HEK293 (cell line): ENCODE measurements around the gene SRRM5.

Source experiments
- GLIS2 ChIP-seq: fragments of 450-650 bp; formaldehyde crosslinking; IDR thresholded peaks from 2 replicates; pipeline ENCODE4 v1.5.1; 2016; ENCODE audit warnings: missing biosample characterization, missing genetic modification characterization
- KLF1 ChIP-seq: fragments of 450-650 bp; formaldehyde crosslinking; IDR thresholded peaks from 2 replicates; pipeline ENCODE4 v1.5.1; 2016; ENCODE audit warnings: missing biosample characterization, missing genetic modification characterization
- KLF7 ChIP-seq: fragments of 450-650 bp; formaldehyde crosslinking; IDR thresholded peaks from 2 replicates; pipeline ENCODE4 v1.5.1; 2016; ENCODE audit warnings: missing biosample characterization, missing genetic modification characterization, borderline replicate concordance
- SALL2 ChIP-seq: fragments of 450-650 bp; formaldehyde crosslinking; IDR thresholded peaks from 2 replicates; pipeline ENCODE4 v1.5.0; 2017; ENCODE audit warnings: missing biosample characterization, mild to moderate bottlenecking, missing genetic modification characterization, borderline replicate concordance
- SP7 ChIP-seq: fragments of 450-650 bp; formaldehyde crosslinking; IDR thresholded peaks from 2 replicates; pipeline ENCODE4 v1.5.1; 2016; ENCODE audit warnings: missing biosample characterization, missing genetic modification characterization
- ZBTB8A ChIP-seq: fragments of 450-650 bp; formaldehyde crosslinking; IDR thresholded peaks from 2 replicates; pipeline ENCODE4 v1.5.1; 2016; ENCODE audit warnings: missing biosample characterization, missing genetic modification characterization
- ZNF133 ChIP-seq: fragments of 450-650 bp; formaldehyde crosslinking; IDR thresholded peaks from 2 replicates; pipeline ENCODE4 v1.5.1; 2016; ENCODE audit warnings: missing biosample characterization, missing genetic modification characterization
- ZNF175 ChIP-seq: fragments of 450-650 bp; formaldehyde crosslinking; IDR thresholded peaks from 2 replicates; pipeline ENCODE4 v1.5.1; 2016; ENCODE audit warnings: missing biosample characterization, missing genetic modification characterization
- ZNF223 ChIP-seq: fragments of 450-650 bp; formaldehyde crosslinking; IDR thresholded peaks from 2 replicates; pipeline ENCODE4 v1.5.1; 2016; ENCODE audit warnings: missing biosample characterization, missing genetic modification characterization
- ZNF274 ChIP-seq, 2 experiments: fragments of 200-500 bp in 1 of 2; fragments of 450-650 bp in 1 of 2; sonication (Bioruptor generic) in 1 of 2; formaldehyde crosslinking in 1 of 2; IDR thresholded peaks; 2 replicates each; pipeline versions ENCODE4 v1.5.1 to v1.6.1; 2014 to 2016; ENCODE audit warnings: borderline replicate concordance in 1 of 2, inconsistent platforms in 1 of 2, low read length in 1 of 2, missing biosample characterization in 1 of 2, missing genetic modification characterization in 1 of 2
- ZNF302 ChIP-seq: fragments of 450-650 bp; formaldehyde crosslinking; IDR thresholded peaks from 2 replicates; pipeline ENCODE4 v1.5.1; 2016; ENCODE audit warnings: missing biosample characterization, missing genetic modification characterization, low read depth
- ZNF335 ChIP-seq: fragments of 450-650 bp; formaldehyde crosslinking; conservative IDR thresholded peaks from 2 replicates; pipeline ENCODE4 v1.5.1; 2016; ENCODE audit warnings: missing biosample characterization, missing genetic modification characterization
- ZNF366 ChIP-seq: fragments of 450-650 bp; formaldehyde crosslinking; conservative IDR thresholded peaks from 2 replicates; pipeline ENCODE4 v1.5.1; 2016; ENCODE audit warnings: missing biosample characterization, missing genetic modification characterization
- ZNF404 ChIP-seq: fragments of 450-650 bp; formaldehyde crosslinking; IDR thresholded peaks from 2 replicates; pipeline ENCODE4 v1.5.1; 2017; ENCODE audit warnings: missing biosample characterization, missing genetic modification characterization
- ZNF510 ChIP-seq: fragments of 450-650 bp; formaldehyde crosslinking; IDR thresholded peaks from 2 replicates; pipeline ENCODE4 v1.5.1; 2018; ENCODE audit warnings: mild to moderate bottlenecking, missing genetic modification characterization, missing biosample characterization; ENCODE audit not compliant: insufficient replicate concordance
- ZNF555 ChIP-seq: fragments of 450-650 bp; formaldehyde crosslinking; conservative IDR thresholded peaks from 2 replicates; pipeline ENCODE4 v1.5.1; 2017; ENCODE audit warnings: missing biosample characterization, mild to moderate bottlenecking, missing genetic modification characterization, inconsistent platforms
- ZNF596 ChIP-seq: fragments of 450-650 bp; IDR thresholded peaks from 2 replicates; pipeline ENCODE4 v1.5.0; 2018; ENCODE audit warnings: missing biosample characterization, mild to moderate bottlenecking, missing genetic modification characterization, moderate library complexity
- ZNF624 ChIP-seq: fragments of 450-650 bp; formaldehyde crosslinking; IDR thresholded peaks from 2 replicates; pipeline ENCODE4 v1.5.1; 2017; ENCODE audit warnings: missing biosample characterization, missing genetic modification characterization
- ZNF658 ChIP-seq: fragments of 450-650 bp; formaldehyde crosslinking; IDR thresholded peaks from 2 replicates; pipeline ENCODE4; 2016; ENCODE audit warnings: missing biosample characterization, missing genetic modification characterization
- ZNF692 ChIP-seq: fragments of 450-650 bp; formaldehyde crosslinking; IDR thresholded peaks from 2 replicates; pipeline ENCODE4 v1.5.1; 2016; ENCODE audit warnings: missing biosample characterization, missing genetic modification characterization
- ZNF747 ChIP-seq: fragments of 450-650 bp; formaldehyde crosslinking; IDR thresholded peaks from 2 replicates; pipeline ENCODE4 v1.5.1; 2016; ENCODE audit warnings: missing biosample characterization, missing genetic modification characterization
- ZNF768 ChIP-seq: fragments of 450-650 bp; formaldehyde crosslinking; IDR thresholded peaks from 2 replicates; pipeline ENCODE4 v1.5.1; 2018; ENCODE audit warnings: missing biosample characterization, mild to moderate bottlenecking, missing genetic modification characterization
- ZSCAN16 ChIP-seq: fragments of 450-650 bp; formaldehyde crosslinking; IDR thresholded peaks from 2 replicates; pipeline ENCODE4 v1.5.1; 2016; ENCODE audit warnings: missing biosample characterization, missing genetic modification characterization
- TF ChIP-seq, protein P1 (sequence below): fragments of 450-650 bp; formaldehyde crosslinking; IDR thresholded peaks from 2 replicates; pipeline ENCODE4 v1.5.1; 2016; ENCODE audit warnings: missing biosample characterization, missing genetic modification characterization
- TF ChIP-seq, protein P2 (sequence below): fragments of 450-650 bp; formaldehyde crosslinking; conservative IDR thresholded peaks from 2 replicates; pipeline ENCODE4 v1.5.1; 2016; ENCODE audit warnings: low read depth, missing biosample characterization, missing genetic modification characterization
- TF ChIP-seq, protein P3 (sequence below): fragments of 450-650 bp; formaldehyde crosslinking; IDR thresholded peaks from 2 replicates; pipeline ENCODE4 v1.5.1; 2016; ENCODE audit warnings: missing biosample characterization, missing genetic modification characterization, borderline replicate concordance

The SRRM5 gene

DNA sequence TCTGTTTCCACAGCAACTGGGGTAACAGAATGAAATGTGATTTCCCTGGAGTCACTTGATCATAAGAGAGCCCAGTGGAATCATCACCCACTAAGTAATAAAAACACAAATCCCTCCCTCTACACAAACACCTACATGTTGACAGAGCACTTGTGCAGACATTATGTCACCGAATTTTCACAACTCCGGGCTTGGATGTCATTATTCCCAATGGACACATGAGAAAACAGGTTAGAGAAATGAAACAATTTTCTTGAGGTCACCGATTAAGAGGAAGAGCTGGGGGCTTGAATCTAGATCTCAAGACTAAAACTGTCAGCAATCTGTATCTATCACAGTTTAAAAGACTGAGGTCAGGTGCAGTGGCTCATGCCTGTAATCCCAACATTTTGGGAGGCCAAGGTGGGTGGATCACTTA lies 39.7 kb upstream of the SRRM5 start (continued):
- TF ChIP-seq SP7 (tag by site-specific recombination) (peak; percentile 80), KLF1 (peak; percentile 100), ZNF510 (tag by site-specific recombination) (no peak), ZNF175 (no peak), SALL2 (no peak), KLF7 (tag by site-specific recombination) (0 out of 2 replicates have a peak, but pooled peaks have one; percentile 12), ZNF555 (no peak), ZNF335 (tag by site-specific recombination) (no peak), ZNF747 (tag by site-specific recombination) (no peak), ZNF223 (tag by site-specific recombination) (no peak), ZBTB8A (tag by site-specific recombination) (no peak), ZNF624 (tag by site-specific recombination) (no peak), ZNF596 (no peak), ZNF274 (IDR thresholded peaks at IDR 0.05; ENCODE audit: low read length) (no peak), ZNF274 (tag by site-specific recombination; IDR thresholded peaks at IDR 0.05; ENCODE audit: borderline replicate concordance) (no peak), GLIS2 (no peak), ZNF302 (tag by site-specific recombination) (no peak), ZNF366 (peak; percentile 99), ZNF768 (tag by site-specific recombination) (no peak), ZSCAN16 (tag by site-specific recombination) (peak; percentile 100), ZNF692 (tag by site-specific recombination) (peak; percentile 85), ZNF133 (tag by site-specific recombination) (no peak), ZNF658 (no peak), ZNF404 (no peak)
- TF ChIP-seq, protein P1, sequence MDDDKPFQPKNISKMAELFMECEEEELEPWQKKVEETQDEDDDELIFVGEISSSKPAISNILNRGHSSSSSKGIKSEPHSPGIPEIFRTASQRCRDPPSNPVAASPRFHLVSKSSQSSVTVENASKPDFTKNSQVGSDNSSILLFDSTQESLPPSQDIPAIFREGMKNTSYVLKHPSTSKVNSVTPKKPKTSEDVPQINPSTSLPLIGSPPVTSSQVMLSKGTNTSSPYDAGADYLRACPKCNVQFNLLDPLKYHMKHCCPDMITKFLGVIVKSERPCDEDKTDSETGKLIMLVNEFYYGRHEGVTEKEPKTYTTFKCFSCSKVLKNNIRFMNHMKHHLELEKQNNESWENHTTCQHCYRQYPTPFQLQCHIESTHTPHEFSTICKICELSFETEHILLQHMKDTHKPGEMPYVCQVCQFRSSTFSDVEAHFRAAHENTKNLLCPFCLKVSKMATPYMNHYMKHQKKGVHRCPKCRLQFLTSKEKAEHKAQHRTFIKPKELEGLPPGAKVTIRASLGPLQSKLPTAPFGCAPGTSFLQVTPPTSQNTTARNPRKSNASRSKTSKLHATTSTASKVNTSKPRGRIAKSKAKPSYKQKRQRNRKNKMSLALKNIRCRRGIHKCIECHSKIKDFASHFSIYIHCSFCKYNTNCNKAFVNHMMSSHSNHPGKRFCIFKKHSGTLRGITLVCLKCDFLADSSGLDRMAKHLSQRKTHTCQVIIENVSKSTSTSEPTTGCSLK (tag by site-specific recombination): no peak
- TF ChIP-seq, protein P2, sequence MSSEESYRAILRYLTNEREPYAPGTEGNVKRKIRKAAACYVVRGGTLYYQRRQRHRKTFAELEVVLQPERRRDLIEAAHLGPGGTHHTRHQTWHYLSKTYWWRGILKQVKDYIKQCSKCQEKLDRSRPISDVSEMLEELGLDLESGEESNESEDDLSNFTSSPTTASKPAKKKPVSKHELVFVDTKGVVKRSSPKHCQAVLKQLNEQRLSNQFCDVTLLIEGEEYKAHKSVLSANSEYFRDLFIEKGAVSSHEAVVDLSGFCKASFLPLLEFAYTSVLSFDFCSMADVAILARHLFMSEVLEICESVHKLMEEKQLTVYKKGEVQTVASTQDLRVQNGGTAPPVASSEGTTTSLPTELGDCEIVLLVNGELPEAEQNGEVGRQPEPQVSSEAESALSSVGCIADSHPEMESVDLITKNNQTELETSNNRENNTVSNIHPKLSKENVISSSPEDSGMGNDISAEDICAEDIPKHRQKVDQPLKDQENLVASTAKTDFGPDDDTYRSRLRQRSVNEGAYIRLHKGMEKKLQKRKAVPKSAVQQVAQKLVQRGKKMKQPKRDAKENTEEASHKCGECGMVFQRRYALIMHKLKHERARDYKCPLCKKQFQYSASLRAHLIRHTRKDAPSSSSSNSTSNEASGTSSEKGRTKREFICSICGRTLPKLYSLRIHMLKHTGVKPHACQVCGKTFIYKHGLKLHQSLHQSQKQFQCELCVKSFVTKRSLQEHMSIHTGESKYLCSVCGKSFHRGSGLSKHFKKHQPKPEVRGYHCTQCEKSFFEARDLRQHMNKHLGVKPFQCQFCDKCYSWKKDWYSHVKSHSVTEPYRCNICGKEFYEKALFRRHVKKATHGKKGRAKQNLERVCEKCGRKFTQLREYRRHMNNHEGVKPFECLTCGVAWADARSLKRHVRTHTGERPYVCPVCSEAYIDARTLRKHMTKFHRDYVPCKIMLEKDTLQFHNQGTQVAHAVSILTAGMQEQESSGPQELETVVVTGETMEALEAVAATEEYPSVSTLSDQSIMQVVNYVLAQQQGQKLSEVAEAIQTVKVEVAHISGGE (tag by site-specific recombination): no peak
- TF ChIP-seq, protein P3, sequence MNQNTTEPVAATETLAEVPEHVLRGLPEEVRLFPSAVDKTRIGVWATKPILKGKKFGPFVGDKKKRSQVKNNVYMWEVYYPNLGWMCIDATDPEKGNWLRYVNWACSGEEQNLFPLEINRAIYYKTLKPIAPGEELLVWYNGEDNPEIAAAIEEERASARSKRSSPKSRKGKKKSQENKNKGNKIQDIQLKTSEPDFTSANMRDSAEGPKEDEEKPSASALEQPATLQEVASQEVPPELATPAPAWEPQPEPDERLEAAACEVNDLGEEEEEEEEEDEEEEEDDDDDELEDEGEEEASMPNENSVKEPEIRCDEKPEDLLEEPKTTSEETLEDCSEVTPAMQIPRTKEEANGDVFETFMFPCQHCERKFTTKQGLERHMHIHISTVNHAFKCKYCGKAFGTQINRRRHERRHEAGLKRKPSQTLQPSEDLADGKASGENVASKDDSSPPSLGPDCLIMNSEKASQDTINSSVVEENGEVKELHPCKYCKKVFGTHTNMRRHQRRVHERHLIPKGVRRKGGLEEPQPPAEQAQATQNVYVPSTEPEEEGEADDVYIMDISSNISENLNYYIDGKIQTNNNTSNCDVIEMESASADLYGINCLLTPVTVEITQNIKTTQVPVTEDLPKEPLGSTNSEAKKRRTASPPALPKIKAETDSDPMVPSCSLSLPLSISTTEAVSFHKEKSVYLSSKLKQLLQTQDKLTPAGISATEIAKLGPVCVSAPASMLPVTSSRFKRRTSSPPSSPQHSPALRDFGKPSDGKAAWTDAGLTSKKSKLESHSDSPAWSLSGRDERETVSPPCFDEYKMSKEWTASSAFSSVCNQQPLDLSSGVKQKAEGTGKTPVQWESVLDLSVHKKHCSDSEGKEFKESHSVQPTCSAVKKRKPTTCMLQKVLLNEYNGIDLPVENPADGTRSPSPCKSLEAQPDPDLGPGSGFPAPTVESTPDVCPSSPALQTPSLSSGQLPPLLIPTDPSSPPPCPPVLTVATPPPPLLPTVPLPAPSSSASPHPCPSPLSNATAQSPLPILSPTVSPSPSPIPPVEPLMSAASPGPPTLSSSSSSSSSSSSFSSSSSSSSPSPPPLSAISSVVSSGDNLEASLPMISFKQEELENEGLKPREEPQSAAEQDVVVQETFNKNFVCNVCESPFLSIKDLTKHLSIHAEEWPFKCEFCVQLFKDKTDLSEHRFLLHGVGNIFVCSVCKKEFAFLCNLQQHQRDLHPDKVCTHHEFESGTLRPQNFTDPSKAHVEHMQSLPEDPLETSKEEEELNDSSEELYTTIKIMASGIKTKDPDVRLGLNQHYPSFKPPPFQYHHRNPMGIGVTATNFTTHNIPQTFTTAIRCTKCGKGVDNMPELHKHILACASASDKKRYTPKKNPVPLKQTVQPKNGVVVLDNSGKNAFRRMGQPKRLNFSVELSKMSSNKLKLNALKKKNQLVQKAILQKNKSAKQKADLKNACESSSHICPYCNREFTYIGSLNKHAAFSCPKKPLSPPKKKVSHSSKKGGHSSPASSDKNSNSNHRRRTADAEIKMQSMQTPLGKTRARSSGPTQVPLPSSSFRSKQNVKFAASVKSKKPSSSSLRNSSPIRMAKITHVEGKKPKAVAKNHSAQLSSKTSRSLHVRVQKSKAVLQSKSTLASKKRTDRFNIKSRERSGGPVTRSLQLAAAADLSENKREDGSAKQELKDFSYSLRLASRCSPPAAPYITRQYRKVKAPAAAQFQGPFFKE: no peak
